ENCODE results near the gene SLC22A23.

The SLC22A23 gene

DNA sequence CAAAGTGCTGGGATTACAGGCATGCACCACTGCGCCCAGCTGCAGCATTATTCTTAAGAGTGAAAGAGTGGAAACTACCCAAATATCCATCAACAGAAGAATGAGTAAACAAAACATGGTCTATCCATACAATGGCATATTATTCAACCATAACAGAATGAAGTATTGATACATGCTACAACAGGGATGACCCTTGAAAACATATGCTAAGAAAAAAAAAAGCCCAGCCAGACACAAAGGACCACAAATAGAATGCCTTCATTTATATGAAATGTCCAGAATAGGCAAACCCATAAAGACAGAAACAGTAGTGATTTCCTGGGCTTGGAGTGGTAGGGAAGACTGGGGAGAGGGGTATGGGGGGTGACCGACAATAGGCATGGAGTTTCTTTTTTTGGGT, 236.5 kb downstream of the SLC22A23 start:
- DNase-seq: no peak

More for the DNA sequence above, 236.5 kb downstream of the SLC22A23 start:
- Histone ChIP-seq H3K27ac (no peak overlapping the region), H3K27me3 (no peaks in the 10 kb centered on the region), H3K36me3 (no peaks in the 10 kb centered on the region), H3K9me3 (no peaks in the 10 kb centered on the region), H3K4me3 (no peak overlapping the region), H3K4me1 (peaks cover 0 to under 1% (median 0%) of the 10 kb centered on the region in 4 donors)
- intact Hi-C loops (cut with DNase I; ENCODE audit: low total_unique reads): no loop called here
- TF ChIP-seq, protein P1, sequence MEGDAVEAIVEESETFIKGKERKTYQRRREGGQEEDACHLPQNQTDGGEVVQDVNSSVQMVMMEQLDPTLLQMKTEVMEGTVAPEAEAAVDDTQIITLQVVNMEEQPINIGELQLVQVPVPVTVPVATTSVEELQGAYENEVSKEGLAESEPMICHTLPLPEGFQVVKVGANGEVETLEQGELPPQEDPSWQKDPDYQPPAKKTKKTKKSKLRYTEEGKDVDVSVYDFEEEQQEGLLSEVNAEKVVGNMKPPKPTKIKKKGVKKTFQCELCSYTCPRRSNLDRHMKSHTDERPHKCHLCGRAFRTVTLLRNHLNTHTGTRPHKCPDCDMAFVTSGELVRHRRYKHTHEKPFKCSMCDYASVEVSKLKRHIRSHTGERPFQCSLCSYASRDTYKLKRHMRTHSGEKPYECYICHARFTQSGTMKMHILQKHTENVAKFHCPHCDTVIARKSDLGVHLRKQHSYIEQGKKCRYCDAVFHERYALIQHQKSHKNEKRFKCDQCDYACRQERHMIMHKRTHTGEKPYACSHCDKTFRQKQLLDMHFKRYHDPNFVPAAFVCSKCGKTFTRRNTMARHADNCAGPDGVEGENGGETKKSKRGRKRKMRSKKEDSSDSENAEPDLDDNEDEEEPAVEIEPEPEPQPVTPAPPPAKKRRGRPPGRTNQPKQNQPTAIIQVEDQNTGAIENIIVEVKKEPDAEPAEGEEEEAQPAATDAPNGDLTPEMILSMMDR (IDR thresholded peaks at IDR 0.05): no peak

All from tibial artery (tissue), 4 donors.